ENCODE results near the gene USO1. TPM values are rescaled to one million over a fixed set of nuclear protein-coding genes. Genes with fewer than 3 reads are reported as not detected.

The USO1 gene
- 50.4 TPM for total RNA-seq

GRCh38 chr4:75724066-75724866 is at the start of gene USO1:
USO1 (plus strand) TSS chr4:75724577; CDS start chr4:75724820, 243 bp downstream.

Small RNA genes within 50 kb of the gene (small RNA-seq; reads per million reads assigned to genes)
- not detected for gene RNU2-16P (ENCODE audit: low replicate concordance)

Other genes starting within 250 kb of the USO1 start
- gene RCHY1, start 210.2 kb upstream of the USO1 start, total RNA-seq, result 50.4 TPM
- 30.7 TPM for gene THAP6, start 210.1 kb upstream of the USO1 start, total RNA-seq
- gene ODAPH, start 168.5 kb upstream of the USO1 start, total RNA-seq, result not detected
- 53.2 TPM for gene CDKL2, start 94.0 kb upstream of the USO1 start, total RNA-seq
- gene G3BP2, start 51.2 kb upstream of the USO1 start, total RNA-seq, result 269 TPM
- gene PPEF2, start 177.9 kb downstream of the USO1 start, total RNA-seq, result not detected
- gene NAAA, start 216.4 kb downstream of the USO1 start, total RNA-seq, result 27.9 TPM

Data from parietal lobe (tissue), 2 donors.